Osteoblast (primary cell): Measurements from ENCODE around the gene RALGPS1. TPM values are rescaled to one million over a fixed set of nuclear protein-coding genes. Genes with fewer than 3 reads are reported as not detected.

Experiments used
- DNase-seq: peaks from one replicate; pipeline ENCODE4 v3.0.0; 2011; ENCODE audit warnings: low spot score, mixed read lengths; ENCODE audit not compliant: insufficient read length; ENCODE audit errors: missing footprints
- H2AFZ ChIP-seq: 2 replicates; pipeline ENCODE4 v1.6.0; 2011; ENCODE audit warnings: mild to moderate bottlenecking, low read length
- H3K27ac ChIP-seq: 2 replicates; pipeline ENCODE4 v1.5.1; 2011; ENCODE audit warnings: mild to moderate bottlenecking, low read depth, low read length, moderate library complexity
- H3K27me3 ChIP-seq: 2 replicates; pipeline ENCODE4 v1.6.0; 2012; ENCODE audit warnings: mild to moderate bottlenecking, control low read depth, inconsistent platforms, low read length, moderate library complexity; ENCODE audit not compliant: insufficient read depth
- H3K36me3 ChIP-seq: 2 replicates; pipeline ENCODE4 v1.5.1; 2011; ENCODE audit warnings: mild to moderate bottlenecking, low read length, control low read depth, moderate library complexity; ENCODE audit not compliant: insufficient read depth
- H3K4me1 ChIP-seq: 2 replicates; pipeline ENCODE4 v1.5.1; 2011; ENCODE audit warnings: mild to moderate bottlenecking, low read length, control low read depth, moderate library complexity; ENCODE audit not compliant: insufficient read depth
- H3K4me2 ChIP-seq: 2 replicates; pipeline ENCODE4 v1.6.0; 2011; ENCODE audit warnings: mild to moderate bottlenecking, low read length; ENCODE audit not compliant: insufficient read depth
- H3K4me3 ChIP-seq: fragments of 200-600 bp; sonication (generic); 3 replicates; pipeline ENCODE4 v1.5.1; 2012; ENCODE audit warnings: mild to moderate bottlenecking, low read length, inconsistent platforms; ENCODE audit not compliant: insufficient read depth
- H3K79me2 ChIP-seq: 2 replicates; pipeline ENCODE4 v1.6.0; 2012; ENCODE audit warnings: mild to moderate bottlenecking, low read length, control low read depth, inconsistent platforms; ENCODE audit not compliant: insufficient read depth
- H3K9me3 ChIP-seq: 2 replicates; pipeline ENCODE4 v1.5.1; 2011; ENCODE audit warnings: low read depth, low read length, control low read depth
- H4K20me1 ChIP-seq: 2 replicates; pipeline ENCODE4 v1.6.0; 2012; ENCODE audit warnings: mild to moderate bottlenecking, low read length, control low read depth; ENCODE audit not compliant: insufficient read depth
- total RNA-seq: library from RNA; depleted of rRNA; stranded (reverse); fragments of >200 nt; gene quantifications from 2 replicates; pipeline ENCODE4 v1.2.3, GENCODE V29; 2012
- TF ChIP-seq, protein P1 (sequence below): IDR thresholded peaks from 2 replicates; pipeline ENCODE4 v1.5.1; 2011; ENCODE audit warnings: mild to moderate bottlenecking, low read depth, low read length, moderate library complexity; ENCODE audit errors: extremely low read depth

RALGPS1 gene
- total RNA-seq, 1 donor, result 5.1 TPM

DNA sequence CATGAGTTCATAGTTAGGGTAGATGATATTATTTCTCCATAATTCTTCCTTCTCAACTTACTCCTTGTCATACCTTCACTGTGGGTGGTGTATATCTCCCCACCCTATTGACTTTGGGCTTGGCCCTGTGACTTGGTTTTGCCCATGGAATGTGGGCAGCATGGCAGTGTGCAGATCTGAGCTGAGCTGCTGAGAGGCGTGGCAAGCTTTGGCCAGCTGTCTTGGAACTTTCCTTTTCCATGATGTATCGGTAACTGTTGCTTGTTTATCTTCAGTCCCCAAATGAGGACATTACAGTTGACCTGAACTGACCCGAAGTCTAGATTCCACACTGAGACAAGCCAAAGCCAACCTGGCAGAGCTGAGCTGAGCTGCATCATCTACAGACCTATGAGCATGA, 70.4 kb downstream of the RALGPS1 start:
- Histone ChIP-seq H3K9me3 (peaks cover 3% of the 10 kb centered on the region), H3K36me3 (no peaks in the 10 kb centered on the region), H2AFZ (no peak overlapping the region), H3K4me2 (no peak overlapping the region), H3K27me3 (no peaks in the 10 kb centered on the region), H3K27ac (no peak overlapping the region), H4K20me1 (peaks cover 3% of the 10 kb centered on the region), H3K4me3 (no peak overlapping the region), H3K79me2 (no peaks in the 10 kb centered on the region), H3K4me1 (peaks cover 22% of the 10 kb centered on the region)
- TF ChIP-seq, protein P1, sequence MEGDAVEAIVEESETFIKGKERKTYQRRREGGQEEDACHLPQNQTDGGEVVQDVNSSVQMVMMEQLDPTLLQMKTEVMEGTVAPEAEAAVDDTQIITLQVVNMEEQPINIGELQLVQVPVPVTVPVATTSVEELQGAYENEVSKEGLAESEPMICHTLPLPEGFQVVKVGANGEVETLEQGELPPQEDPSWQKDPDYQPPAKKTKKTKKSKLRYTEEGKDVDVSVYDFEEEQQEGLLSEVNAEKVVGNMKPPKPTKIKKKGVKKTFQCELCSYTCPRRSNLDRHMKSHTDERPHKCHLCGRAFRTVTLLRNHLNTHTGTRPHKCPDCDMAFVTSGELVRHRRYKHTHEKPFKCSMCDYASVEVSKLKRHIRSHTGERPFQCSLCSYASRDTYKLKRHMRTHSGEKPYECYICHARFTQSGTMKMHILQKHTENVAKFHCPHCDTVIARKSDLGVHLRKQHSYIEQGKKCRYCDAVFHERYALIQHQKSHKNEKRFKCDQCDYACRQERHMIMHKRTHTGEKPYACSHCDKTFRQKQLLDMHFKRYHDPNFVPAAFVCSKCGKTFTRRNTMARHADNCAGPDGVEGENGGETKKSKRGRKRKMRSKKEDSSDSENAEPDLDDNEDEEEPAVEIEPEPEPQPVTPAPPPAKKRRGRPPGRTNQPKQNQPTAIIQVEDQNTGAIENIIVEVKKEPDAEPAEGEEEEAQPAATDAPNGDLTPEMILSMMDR, result no peak
- no peak for DNase-seq

DNA sequence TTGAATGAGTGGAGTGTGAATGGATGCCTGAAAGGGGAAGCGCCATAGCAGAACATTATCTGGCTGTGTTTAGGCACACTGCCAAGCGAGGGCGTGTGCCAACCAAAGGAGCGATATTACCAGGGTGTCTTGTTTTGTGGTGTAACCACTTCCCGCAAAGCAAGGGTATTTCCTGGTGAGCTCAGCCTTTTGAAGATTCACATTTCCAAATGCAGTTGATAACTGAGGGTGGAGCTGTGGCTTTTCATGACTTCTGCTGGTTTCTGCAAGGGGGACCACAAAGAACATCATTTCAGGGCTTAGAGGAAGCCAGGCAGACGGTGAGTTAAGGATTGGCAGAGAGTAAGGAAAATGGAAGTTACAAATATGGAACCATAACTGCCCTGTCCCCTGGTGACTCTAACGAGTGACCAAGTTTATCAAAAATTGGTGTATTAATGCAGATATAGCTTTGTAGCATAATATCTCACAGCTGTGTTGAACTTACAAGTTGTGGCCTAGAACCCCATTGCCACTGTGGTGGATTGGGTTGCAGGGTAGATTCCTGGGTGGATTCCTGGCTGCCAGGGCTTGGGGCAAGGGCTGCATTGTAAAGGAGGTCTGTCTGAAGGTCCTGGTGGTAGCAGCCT, 71.4 kb downstream of the RALGPS1 start:
- H4K20me1 ChIP-seq, result peaks cover 3% of the 10 kb centered on the region
- no peaks in the 10 kb centered on the region for H3K36me3 ChIP-seq
- no peaks in the 10 kb centered on the region for H3K79me2 ChIP-seq
- no peak overlapping the region for H3K27ac ChIP-seq
- no peak overlapping the region for H2AFZ ChIP-seq
- H3K4me3 ChIP-seq, result peak overlapping the region; percentile 2
- H3K9me3 ChIP-seq, result peaks cover 3% of the 10 kb centered on the region
- no peak for DNase-seq
- peak overlapping the region; percentile 57 for H3K4me2 ChIP-seq
- TF ChIP-seq, protein P1, result no peak
- H3K4me1 ChIP-seq, result peaks cover 22% of the 10 kb centered on the region
- H3K27me3 ChIP-seq, result peaks cover 5% of the 10 kb centered on the region

DNA sequence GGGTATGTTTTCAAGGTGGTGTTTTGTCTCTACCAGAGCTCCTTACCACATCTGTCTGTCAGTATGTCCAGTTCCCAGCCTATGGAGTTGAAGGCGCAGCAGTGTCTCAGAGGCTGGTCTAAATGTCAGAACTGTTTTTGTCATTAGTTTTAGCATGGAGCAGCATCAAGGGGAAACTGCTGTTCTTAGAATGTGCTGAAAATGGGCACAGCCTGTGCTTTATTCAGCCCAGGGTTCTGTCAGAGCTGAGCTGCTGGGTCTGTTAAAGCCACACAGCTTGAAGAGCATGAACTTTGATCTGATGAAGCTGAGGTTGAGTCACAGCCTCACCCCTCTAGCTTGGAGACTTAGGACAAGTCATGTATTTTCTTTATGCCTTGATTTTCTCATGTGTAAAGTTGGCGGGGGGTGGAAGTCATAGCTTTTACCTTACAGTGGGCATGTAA, 71.9 kb downstream of the RALGPS1 start:
- H3K27ac ChIP-seq, result no peak overlapping the region
- peaks cover 5% of the 10 kb centered on the region for H3K27me3 ChIP-seq
- peaks cover 3% of the 10 kb centered on the region for H3K9me3 ChIP-seq
- H3K36me3 ChIP-seq, result no peaks in the 10 kb centered on the region
- TF ChIP-seq, protein P1, result no peak
- no peaks in the 10 kb centered on the region for H3K79me2 ChIP-seq
- H3K4me2 ChIP-seq, result peak overlapping the region; percentile 57
- no peak overlapping the region for H3K4me3 ChIP-seq
- DNase-seq, result no peak
- peaks cover 3% of the 10 kb centered on the region for H4K20me1 ChIP-seq
- H2AFZ ChIP-seq, result no peak overlapping the region
- peaks cover 22% of the 10 kb centered on the region for H3K4me1 ChIP-seq

DNA sequence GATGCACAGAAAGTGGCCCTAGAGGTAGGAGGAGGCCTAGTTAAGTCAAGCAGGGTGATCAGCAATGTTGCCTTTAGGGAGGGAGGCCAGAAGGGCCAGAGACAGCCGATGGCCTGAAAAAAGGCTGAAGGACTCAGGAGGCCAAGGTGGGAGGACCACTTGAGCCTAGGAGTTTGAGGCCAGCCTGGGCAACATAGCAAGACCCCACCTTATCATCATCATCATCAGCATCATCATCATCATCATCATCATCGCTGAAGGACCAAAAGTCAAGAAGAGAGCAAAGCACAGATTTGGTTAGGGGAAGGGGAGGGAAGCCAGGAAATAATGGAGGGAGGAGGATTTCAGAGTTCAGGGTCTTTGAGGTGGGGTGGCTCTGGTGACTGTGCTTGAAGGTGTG, 74.3 kb downstream of the RALGPS1 start:
- Histone ChIP-seq H3K27me3 (peaks cover 8% of the 10 kb centered on the region), H2AFZ (no peak overlapping the region), H3K36me3 (no peaks in the 10 kb centered on the region), H4K20me1 (peaks cover 3% of the 10 kb centered on the region), H3K79me2 (no peaks in the 10 kb centered on the region), H3K4me2 (no peak overlapping the region), H3K27ac (no peak overlapping the region), H3K9me3 (no peaks in the 10 kb centered on the region), H3K4me1 (peaks cover 22% of the 10 kb centered on the region), H3K4me3 (no peak overlapping the region)
- TF ChIP-seq, protein P1, result no peak
- DNase-seq, result no peak
